Body of pancreas (tissue), 4 donors: ENCODE results near the gene RGL3.
"Not testable (repeated sequence)": the region's sequence is repeated elsewhere in the genome, so short reads cannot be mapped to it uniquely, and the experiment has no call there.

Experiments
- POLR2A ChIP-seq, 3 donors: fragments of 450-650 bp; IDR thresholded peaks; one replicate each; pipeline ENCODE4 v1.6.1; 2016; ENCODE audit warnings: antibody characterized with exemption in 3 of 3, mild to moderate bottlenecking in 2 of 3
- TF ChIP-seq, protein P1 (sequence below), 7 experiments: fragments of 450-650 bp in 4 of 7; fragments of 200-600 bp in 3 of 7; sonication (generic) in 3 of 7; IDR thresholded peaks; one replicate each; pipeline ENCODE4 v1.5.1; 2016 to 2019; ENCODE audit warnings: antibody characterized with exemption in 7 of 7

GRCh38 chr19:11379269-11379845 lies 39.8 kb downstream of the RGL3 start:
- TF ChIP-seq, protein P1, sequence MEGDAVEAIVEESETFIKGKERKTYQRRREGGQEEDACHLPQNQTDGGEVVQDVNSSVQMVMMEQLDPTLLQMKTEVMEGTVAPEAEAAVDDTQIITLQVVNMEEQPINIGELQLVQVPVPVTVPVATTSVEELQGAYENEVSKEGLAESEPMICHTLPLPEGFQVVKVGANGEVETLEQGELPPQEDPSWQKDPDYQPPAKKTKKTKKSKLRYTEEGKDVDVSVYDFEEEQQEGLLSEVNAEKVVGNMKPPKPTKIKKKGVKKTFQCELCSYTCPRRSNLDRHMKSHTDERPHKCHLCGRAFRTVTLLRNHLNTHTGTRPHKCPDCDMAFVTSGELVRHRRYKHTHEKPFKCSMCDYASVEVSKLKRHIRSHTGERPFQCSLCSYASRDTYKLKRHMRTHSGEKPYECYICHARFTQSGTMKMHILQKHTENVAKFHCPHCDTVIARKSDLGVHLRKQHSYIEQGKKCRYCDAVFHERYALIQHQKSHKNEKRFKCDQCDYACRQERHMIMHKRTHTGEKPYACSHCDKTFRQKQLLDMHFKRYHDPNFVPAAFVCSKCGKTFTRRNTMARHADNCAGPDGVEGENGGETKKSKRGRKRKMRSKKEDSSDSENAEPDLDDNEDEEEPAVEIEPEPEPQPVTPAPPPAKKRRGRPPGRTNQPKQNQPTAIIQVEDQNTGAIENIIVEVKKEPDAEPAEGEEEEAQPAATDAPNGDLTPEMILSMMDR (IDR thresholded peaks at IDR 0.05): not testable (repeated sequence)
- TF ChIP-seq POLR2A (IDR thresholded peaks at IDR 0.05): not testable (repeated sequence)
